HG03432 (cell line): Measurements from ENCODE around the gene GSTO2.

ENCODE experiments used
- ATAC-seq: cut with Tn5 transposase; IDR thresholded peaks from one replicate; pipeline ENCODE4 v1.9.1; 2021; ENCODE audit warnings: mild to moderate bottlenecking, moderate library complexity; ENCODE audit not compliant: unreplicated experiment

The GSTO2 gene

GRCh38 chr10:104306897-104307296 lies 37.9 kb downstream of the GSTO2 start:
- ATAC-seq: no peak

- no peak for ATAC-seq
Measured at GRCh38 chr10:104307576-104308438, 38.8 kb downstream of the GSTO2 start.

DNA sequence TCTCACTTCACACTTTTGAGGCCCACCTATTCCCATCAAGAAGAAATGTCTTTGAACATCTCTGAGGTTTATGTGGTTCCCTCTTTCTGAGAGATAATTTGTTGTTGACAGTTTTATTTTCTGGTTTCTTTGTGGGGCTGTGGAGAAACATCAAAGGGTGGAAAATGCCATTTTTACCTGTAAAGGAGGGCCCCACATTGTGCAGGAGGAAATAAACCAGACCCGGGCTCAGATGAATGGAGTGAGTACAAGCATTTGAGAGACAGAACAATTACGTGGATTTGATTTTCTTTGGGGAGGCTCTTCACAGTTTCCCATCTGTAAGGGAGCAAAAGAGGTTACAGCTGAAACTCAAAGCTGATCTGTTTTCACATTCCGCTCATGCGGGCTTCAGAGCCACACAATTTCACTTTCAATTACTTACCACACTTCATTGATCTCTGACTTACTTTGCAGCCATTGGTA lies 39.5 kb downstream of the GSTO2 start:
- ATAC-seq: peak; percentile 88

GRCh38 chr10:104309980-104310978 lies 41.3 kb downstream of the GSTO2 start:
- ATAC-seq: no peak

DNA sequence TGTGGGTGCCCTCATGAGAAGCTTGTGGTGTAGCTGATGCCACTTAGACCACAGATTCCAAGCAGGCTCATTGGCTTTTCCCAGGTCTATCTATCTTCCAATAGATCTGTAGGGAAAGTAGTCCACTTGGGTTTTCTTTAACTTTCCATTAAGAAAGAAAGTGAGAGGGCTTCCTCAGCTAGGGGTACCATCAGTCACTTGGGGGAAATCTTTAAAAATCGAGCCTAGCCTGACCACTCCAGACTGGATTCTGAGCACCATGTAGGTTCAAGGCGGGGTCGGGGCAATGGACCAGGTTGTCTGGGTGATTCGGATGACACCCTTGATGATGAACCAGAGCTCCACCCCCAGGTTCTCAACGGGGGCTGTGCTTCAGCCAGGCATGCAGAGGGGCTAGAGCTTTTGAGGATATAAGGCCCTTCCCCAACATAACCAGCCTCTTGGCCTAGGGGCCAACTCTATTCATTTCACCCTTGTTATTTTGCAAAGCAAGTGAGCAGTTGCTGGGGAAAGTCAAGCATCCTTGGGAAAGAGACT lies 42.3 kb downstream of the GSTO2 start:
- ATAC-seq: no peak

DNA sequence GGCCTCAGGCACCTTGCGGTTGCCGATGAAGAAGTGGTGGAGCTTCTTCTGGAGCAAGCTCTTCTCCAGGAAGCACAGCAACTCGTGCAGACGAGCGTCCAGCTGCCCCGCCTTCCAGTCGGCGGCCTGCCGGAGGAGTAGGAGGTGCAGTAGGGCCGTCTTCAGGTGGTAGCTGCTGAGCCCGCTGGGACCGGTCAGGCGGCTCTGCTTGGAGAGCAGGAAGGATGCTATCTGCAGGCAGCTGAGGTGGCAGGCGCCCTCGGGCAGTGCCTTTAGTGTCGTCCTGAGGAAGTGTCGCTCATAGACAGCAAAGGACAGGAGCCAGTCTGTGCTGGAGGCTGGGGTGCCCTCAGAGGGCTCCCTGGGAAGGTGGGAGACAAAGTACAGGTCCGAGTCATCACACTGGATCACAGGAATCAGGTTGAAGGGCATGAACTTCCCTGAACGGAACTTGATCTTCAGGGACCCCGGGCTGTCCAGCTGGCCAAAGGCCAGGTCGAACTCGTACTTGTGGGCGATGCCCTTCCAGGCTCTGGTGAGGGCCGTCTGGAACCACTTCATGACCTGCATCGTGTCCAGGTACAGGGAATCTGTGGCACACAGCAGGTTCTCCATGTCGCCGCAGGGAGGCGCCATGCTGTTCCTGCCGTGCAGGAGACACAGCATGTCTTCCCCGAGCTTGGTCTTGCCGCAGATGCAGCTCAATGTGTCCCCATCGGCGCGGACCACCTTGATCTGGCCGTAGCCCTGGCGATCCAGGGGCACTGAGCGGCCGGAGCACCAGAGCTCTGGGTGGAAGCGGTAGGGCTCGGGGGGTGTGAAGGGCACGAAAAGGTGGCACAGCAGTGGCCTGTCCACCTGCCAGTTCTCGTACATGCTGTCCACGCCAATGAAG lies 45.9 kb downstream of the GSTO2 start:
- ATAC-seq: no peak

- no peak for ATAC-seq
Measured at GRCh38 chr10:104315486-104315921, 46.5 kb downstream of the GSTO2 start.

- no peak for ATAC-seq
Measured at GRCh38 chr10:104316321-104317099, 47.5 kb downstream of the GSTO2 start.

GRCh38 chr10:104317269-104317710 lies 48.3 kb downstream of the GSTO2 start:
- no peak for ATAC-seq

DNA sequence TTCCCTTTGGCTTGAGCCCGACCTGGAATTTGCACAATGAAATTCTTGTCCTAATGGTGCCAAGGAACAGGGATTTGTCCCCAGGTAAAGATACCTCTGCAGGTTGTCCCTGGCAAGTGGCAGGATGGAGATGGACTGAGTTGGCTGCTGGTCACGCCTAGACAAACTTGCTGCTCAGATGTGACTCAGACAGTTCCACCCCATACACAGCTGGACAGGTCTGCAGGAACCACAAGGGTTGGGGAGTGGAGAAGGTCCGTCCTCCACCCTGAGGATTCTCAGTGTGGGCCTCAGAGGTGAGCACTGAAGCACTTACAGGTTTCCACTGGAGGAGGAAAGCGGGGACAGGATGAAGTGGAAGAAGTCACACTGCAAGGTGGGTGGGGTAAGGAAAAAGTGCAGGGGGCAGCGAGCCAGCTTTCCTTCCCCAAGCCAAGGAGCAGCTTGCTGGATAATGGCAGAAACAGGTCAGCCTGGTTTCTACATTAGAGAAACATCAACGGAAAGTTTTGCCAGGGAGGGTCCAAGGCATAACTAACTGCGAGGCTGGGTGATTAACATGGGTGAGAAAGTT lies 48.8 kb downstream of the GSTO2 start:
- peak; percentile 40 for ATAC-seq

GRCh38 chr10:104318326-104318725 lies 49.3 kb downstream of the GSTO2 start:
- ATAC-seq: no peak

DNA sequence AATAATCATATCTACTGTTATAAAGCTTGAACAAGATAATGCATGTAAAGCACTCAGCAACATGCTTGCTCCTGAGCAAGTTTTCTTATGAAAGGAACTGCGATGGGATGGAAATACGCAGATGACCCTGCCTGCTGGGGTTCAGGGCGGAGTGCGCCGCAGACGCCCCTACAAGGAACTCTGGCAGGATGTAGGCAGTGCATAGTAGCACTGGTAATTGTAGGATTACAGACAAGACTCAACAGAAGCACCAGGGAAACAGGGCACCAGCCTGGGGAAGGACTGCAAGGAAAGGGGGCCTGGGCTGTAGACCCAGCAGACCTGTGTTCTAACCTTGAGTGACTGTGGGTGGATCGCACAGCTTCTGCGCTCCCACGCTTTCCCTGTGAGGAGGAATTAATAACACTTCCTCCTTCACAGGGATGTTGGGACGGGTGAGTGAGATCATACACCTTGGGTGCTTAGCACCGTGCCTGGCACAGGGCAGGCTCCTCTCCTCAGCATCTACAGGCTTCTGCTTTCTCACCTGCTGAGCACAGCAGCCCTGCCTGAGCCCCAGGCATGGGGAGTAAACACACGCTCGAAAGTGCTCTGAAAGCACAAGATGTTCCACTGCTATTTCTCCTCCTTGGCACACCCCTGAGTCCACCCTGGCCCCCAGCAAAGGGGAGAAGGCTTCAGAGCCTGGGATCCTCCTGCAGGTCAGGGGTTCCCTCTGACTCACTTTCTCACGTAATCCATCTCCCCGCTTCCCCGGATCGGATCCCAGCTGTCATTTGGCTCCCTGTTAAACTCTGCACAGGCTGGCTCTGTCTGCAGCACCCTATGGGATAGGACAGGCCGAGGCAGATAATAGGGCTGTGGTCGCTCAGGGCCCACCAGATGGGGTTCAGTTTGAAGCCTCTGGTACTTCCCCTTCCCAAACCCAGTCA lies 50.1 kb downstream of the GSTO2 start:
- no peak for ATAC-seq

GRCh38 chr10:104321226-104321625 lies 52.2 kb downstream of the GSTO2 start:
- no peak for ATAC-seq

DNA sequence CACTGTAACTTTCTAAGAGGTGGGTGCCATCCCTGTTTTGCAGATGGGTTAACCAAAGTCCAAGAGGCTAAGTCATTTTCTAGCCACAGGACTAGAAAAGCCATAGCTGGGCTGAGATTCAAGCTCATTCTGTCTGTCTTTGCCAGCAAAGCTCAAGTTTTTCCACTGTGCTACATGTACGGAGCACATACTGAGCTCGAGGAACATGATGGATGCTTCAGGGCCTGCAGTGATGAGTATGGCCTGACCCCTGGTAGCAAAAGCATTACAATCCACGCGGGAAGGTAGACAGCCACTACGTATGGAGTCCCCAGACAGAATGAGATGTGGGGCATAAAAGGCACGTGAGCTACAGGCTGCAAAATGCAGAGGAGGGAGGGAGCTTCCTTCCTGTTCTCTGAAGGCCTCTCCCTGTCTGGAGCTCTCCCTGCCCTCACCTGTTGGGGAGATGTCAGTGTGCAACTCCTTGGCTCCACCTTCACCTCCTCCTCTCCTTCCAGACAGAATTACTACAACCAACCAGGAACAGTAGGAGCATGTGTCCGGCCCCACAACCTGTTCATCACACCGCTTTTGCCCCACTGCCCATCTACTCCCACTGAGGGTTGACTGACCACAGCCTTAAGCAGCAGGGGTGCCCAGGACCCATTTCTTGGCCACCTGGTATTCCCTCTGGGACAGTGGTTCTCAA lies 52.9 kb downstream of the GSTO2 start:
- no peak for ATAC-seq

GRCh38 chr10:104322416-104322782 lies 53.4 kb downstream of the GSTO2 start:
- ATAC-seq: peak; percentile 49

- no peak for ATAC-seq
Measured at GRCh38 chr10:104323085-104323484, 54.1 kb downstream of the GSTO2 start.

GRCh38 chr10:104323760-104324201 lies 54.8 kb downstream of the GSTO2 start:
- ATAC-seq: no peak
